HepG2 (cell line): Measurements from ENCODE around the gene GAREM2. TPM values are rescaled to one million over a fixed set of nuclear protein-coding genes. Genes with fewer than 3 reads are reported as not detected.

ENCODE experiments used
- ATAC-seq: fragments of 200-7000 bp; cut with Tn5 transposase; 3 replicates; pipeline ENCODE4 v1.9.1; 2020; ENCODE audit warnings: mild to moderate bottlenecking, moderate library complexity
- BruUV-seq: library from RNA; stranded (reverse); fragments of 400-500 nt; replicated peaks from 2 replicates; lab custom pipeline; 2021; lab: Mats Ljungman, UMichigan
- CTCF ChIA-PET: fragments of 300-600 bp; formaldehyde crosslinking; extraction: SDS; loops from one replicate; lab custom pipeline; 2021; ENCODE audit warnings: low total read pairs, inconsistent platforms, low intra/inter-chr PET ratio; lab: Yijun Ruan, JAX
- POLR2A ChIA-PET: fragments of 350-600 bp; sonication (Branson Sonifier 250); formaldehyde crosslinking; loops from one replicate; lab custom pipeline; 2020; ENCODE audit warnings: antibody characterized with exemption, inconsistent platforms; lab: Yijun Ruan, JAX
- DNase-seq: peaks from one replicate; pipeline ENCODE4 v3.0.0-alpha.2; 2015; ENCODE audit warnings: low spot score
- FAIRE-seq: peaks from 3 replicates; lab custom pipeline; 2011; peaks lifted over from hg19 to GRCh38; lab: Jason Lieb, UNC
- H2AFZ ChIP-seq: one replicate; pipeline ENCODE4 v1.6.1; 2011; ENCODE audit warnings: low read length, inconsistent platforms
- H3K27ac ChIP-seq: fragments of 300-600 bp; 3 replicates; pipeline ENCODE4 v1.8.0; 2011; ENCODE audit warnings: mixed run types, mild to moderate bottlenecking, mixed read lengths, low read length, inconsistent platforms; ENCODE audit not compliant: insufficient read depth; ENCODE audit errors: extremely low read length
- H3K27me3 ChIP-seq, 2 experiments: fragments of 200-600 bp in 1 of 2; 2 replicates in 1 of 2; 3 replicates in 1 of 2; pipeline versions ENCODE4 v1.6.0 to v1.8.0; 2011; ENCODE audit warnings: low read length in 2 of 2, mild to moderate bottlenecking in 2 of 2, moderate library complexity in 2 of 2, inconsistent platforms in 1 of 2; ENCODE audit not compliant: insufficient read depth in 2 of 2, control insufficient read depth in 1 of 2
- H3K36me3 ChIP-seq, 2 experiments: fragments of 200-600 bp in 1 of 2; replicated peaks in 1 of 2; 2 replicates in 1 of 2; 3 replicates in 1 of 2; pipeline versions ENCODE4 v1.5.1 to v1.8.0; 2011; ENCODE audit warnings: low read length in 2 of 2, inconsistent platforms in 1 of 2; ENCODE audit not compliant: insufficient read depth in 2 of 2, control insufficient read depth in 1 of 2
- H3K4me1 ChIP-seq: 2 replicates; pipeline ENCODE4 v1.5.1; 2012; ENCODE audit warnings: low read length, inconsistent platforms; ENCODE audit not compliant: insufficient read depth
- H3K4me2 ChIP-seq: 2 replicates; pipeline ENCODE4 v1.6.0; 2011; ENCODE audit warnings: low read depth, low read length, inconsistent platforms
- H3K4me3 ChIP-seq, 3 experiments: fragments of 200-600 bp in 1 of 3; sonication (generic), shearing (Covaris generic) in 1 of 3; replicated peaks in 1 of 3; 2 replicates each; pipeline ENCODE4 v1.5.1; 2011 to 2016; ENCODE audit warnings: low read length in 3 of 3, inconsistent platforms in 2 of 3, low read depth in 2 of 3, mild to moderate bottlenecking in 2 of 3, control low read depth in 1 of 3, mixed read lengths in 1 of 3; ENCODE audit not compliant: insufficient read depth in 1 of 3
- H3K79me2 ChIP-seq: one replicate; pipeline ENCODE4 v1.6.1; 2011; ENCODE audit warnings: low read length, inconsistent platforms; ENCODE audit not compliant: insufficient read depth
- H3K9ac ChIP-seq: 2 replicates; pipeline ENCODE4 v1.6.0; 2011; ENCODE audit warnings: mild to moderate bottlenecking, low read depth, low read length, inconsistent platforms; ENCODE audit not compliant: insufficient read depth
- H3K9me3 ChIP-seq: 2 replicates; pipeline ENCODE4 v1.5.1; 2012; ENCODE audit warnings: mild to moderate bottlenecking, low read length
- H4K20me1 ChIP-seq: 2 replicates; pipeline ENCODE4 v1.6.0; 2011; ENCODE audit warnings: inconsistent platforms, mild to moderate bottlenecking, low read length, moderate library complexity; ENCODE audit not compliant: insufficient read depth
- ATRX ChIP-seq: sonication (generic); formaldehyde crosslinking; IDR thresholded peaks from 2 replicates; pipeline ENCODE4 v1.4.0; 2020; ENCODE audit warnings: missing genetic modification reagents, borderline replicate concordance
- MXI1 ChIP-seq: IDR thresholded peaks from 3 replicates; pipeline ENCODE4 v1.6.1; 2012; ENCODE audit warnings: low read depth, low read length, inconsistent platforms, borderline replicate concordance
- PLRG1 ChIP-seq: fragments of 450-650 bp; conservative IDR thresholded peaks from 2 replicates; pipeline ENCODE4 v1.6.1; 2016
- WGBS: methylation state at CpG from one replicate; pipeline ENCODE4 v1.1.6; 2017; ENCODE audit warnings: low lambda C conversion rate; 5-methylcytosine and 5-hydroxymethylcytosine counted together
- in situ Hi-C: cut with HindIII; loops from 2 replicates; pipeline ENCODE4 v1.10.0; 2017; ENCODE audit warnings: low pct_unique_long_range_greater_than_20kb; ENCODE audit not compliant: extremely low pct_ligation_motif_present
- intact Hi-C: fragments of 100-400 bp; cut with micrococcal nuclease; formaldehyde crosslinking; loops from one replicate; pipeline ENCODE4 v1.10.0; 2022; ENCODE audit not compliant: unreplicated experiment
- polyA plus RNA-seq, 8 experiments: library from polyadenylated mRNA; depleted of rRNA in 3 of 8; stranded (reverse) in 7 of 8; unstranded in 1 of 8; fragments of >200 nt; fragmentation: Illumina TruSeq in 4 of 8; extraction: Trizol in 4 of 8; gene quantifications; 2 replicates each; pipeline versions ENCODE4 v1.2.1 to v1.2.3, GENCODE V29; 2011 to 2016; ENCODE audit warnings: low read depth in 4 of 8, missing spikeins in 1 of 8, mixed read lengths in 1 of 8; ENCODE audit not compliant: insufficient read depth in 1 of 8
- total RNA-seq, 5 experiments: library from RNA; depleted of rRNA; stranded (reverse); fragments of >200 nt; fragmentation: Illumina TruSeq; extraction: Trizol; gene quantifications; 2 replicates each; pipeline ENCODE4 v1.2.3, GENCODE V29; 2016; ENCODE audit warnings: low read depth in 1 of 5
- TF ChIP-seq, protein P1 (sequence below): sonication (generic); formaldehyde crosslinking; conservative IDR thresholded peaks from 2 replicates; pipeline ENCODE4 v1.8.1; 2023; ENCODE audit warnings: missing genetic modification reagents
- TF ChIP-seq, protein P2 (sequence below): sonication (generic); formaldehyde crosslinking; IDR thresholded peaks from 2 replicates; pipeline ENCODE4 v1.4.0; 2020; ENCODE audit warnings: missing genetic modification reagents, borderline replicate concordance

The GAREM2 gene
- total and polyA plus RNA-seq, 2 of the 13 experiments (the other 11 are each of a cell fraction or from before 2014, with no cell fraction given), result 0.29 to 0.38 TPM

DNA sequence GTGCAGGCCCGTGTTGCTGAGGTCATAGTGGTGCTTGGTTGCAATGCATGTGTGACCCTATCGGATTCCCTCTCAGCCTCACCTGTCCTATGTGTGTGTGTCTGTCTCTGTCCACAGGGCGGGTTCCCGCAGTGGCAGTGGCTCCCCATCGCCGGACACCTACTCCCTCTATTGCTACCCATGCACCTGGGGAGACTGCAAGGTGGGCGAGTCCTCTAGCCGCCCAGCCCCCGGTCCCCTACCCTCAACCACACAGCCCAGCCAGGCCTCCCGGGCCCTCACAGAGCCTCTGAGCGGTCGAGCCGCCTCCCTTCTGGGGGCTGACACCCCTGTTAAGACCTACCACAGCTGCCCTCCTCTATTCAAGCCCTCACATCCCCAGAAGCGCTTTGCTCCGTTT is 14.2 kb downstream of the GAREM2 start:
- Histone ChIP-seq H3K4me3 (no peak overlapping the region), H2AFZ (no peak overlapping the region), H3K4me2 (no peak overlapping the region), H3K27ac (no peak overlapping the region), H4K20me1 (no peaks in the 10 kb centered on the region), H3K79me2 (no peaks in the 10 kb centered on the region), H3K4me1 (peaks cover 8% of the 10 kb centered on the region), H3K27me3 (peaks cover 2 to 6% of the 10 kb centered on the region in 2 experiments; a peak in 2 of 5 replicates), H3K9me3 (no peaks in the 10 kb centered on the region), H3K36me3 (peaks cover 4 to 17% of the 10 kb centered on the region in 2 experiments), H3K9ac (no peak overlapping the region)
- DNase-seq (no peak), ATAC-seq (peak; percentile 2), FAIRE-seq (no peak)
- in situ Hi-C loops (no loop called here), intact Hi-C loops (no loop called here)
- TF ChIP-seq, protein P1, sequence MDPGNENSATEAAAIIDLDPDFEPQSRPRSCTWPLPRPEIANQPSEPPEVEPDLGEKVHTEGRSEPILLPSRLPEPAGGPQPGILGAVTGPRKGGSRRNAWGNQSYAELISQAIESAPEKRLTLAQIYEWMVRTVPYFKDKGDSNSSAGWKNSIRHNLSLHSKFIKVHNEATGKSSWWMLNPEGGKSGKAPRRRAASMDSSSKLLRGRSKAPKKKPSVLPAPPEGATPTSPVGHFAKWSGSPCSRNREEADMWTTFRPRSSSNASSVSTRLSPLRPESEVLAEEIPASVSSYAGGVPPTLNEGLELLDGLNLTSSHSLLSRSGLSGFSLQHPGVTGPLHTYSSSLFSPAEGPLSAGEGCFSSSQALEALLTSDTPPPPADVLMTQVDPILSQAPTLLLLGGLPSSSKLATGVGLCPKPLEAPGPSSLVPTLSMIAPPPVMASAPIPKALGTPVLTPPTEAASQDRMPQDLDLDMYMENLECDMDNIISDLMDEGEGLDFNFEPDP (CRISPR knock-in tag), result 0 out of 2 replicates have a peak, but pooled peaks have one; percentile 29
- no peak for TF ChIP-seq PLRG1
- no peak for TF ChIP-seq ATRX (CRISPR knock-in tag)
- TF ChIP-seq, protein P2, sequence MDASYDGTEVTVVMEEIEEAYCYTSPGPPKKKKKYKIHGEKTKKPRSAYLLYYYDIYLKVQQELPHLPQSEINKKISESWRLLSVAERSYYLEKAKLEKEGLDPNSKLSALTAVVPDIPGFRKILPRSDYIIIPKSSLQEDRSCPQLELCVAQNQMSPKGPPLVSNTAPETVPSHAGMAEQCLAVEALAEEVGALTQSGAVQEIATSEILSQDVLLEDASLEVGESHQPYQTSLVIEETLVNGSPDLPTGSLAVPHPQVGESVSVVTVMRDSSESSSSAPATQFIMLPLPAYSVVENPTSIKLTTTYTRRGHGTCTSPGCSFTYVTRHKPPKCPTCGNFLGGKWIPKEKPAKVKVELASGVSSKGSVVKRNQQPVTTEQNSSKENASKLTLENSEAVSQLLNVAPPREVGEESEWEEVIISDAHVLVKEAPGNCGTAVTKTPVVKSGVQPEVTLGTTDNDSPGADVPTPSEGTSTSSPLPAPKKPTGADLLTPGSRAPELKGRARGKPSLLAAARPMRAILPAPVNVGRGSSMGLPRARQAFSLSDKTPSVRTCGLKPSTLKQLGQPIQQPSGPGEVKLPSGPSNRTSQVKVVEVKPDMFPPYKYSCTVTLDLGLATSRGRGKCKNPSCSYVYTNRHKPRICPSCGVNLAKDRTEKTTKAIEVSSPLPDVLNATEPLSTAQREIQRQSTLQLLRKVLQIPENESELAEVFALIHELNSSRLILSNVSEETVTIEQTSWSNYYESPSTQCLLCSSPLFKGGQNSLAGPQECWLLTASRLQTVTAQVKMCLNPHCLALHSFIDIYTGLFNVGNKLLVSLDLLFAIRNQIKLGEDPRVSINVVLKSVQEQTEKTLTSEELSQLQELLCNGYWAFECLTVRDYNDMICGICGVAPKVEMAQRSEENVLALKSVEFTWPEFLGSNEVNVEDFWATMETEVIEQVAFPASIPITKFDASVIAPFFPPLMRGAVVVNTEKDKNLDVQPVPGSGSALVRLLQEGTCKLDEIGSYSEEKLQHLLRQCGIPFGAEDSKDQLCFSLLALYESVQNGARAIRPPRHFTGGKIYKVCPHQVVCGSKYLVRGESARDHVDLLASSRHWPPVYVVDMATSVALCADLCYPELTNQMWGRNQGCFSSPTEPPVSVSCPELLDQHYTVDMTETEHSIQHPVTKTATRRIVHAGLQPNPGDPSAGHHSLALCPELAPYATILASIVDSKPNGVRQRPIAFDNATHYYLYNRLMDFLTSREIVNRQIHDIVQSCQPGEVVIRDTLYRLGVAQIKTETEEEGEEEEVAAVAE (CRISPR knock-in tag), result no peak
- no peak for TF ChIP-seq MXI1
- POLR2A ChIA-PET, result no interaction called here
- BruUV-seq, result no TSS peak
- CTCF ChIA-PET, result no interaction called here
- 79% methylated on average over 13 of the region's 15 CpGs for WGBS
